Mammary epithelial cell (primary cell): ENCODE results near the gene WASHC1.
"Not testable (repeated sequence)": the region's sequence is repeated elsewhere in the genome, so short reads cannot be mapped to it uniquely, and the experiment has no call there.

Experiments
- CTCF ChIP-seq, 2 donors: IDR thresholded peaks in 1 of 2; conservative IDR thresholded peaks in 1 of 2; 2 replicates each; pipeline ENCODE4 v1.5.1; 2011 to 2012; ENCODE audit warnings: inconsistent platforms in 2 of 2, low read length in 2 of 2, mild to moderate bottlenecking in 2 of 2, control low read depth in 1 of 2, low read depth in 1 of 2; ENCODE audit not compliant: insufficient read depth in 1 of 2; ENCODE audit errors: extremely low read depth in 1 of 2
- EZH2 ChIP-seq: IDR thresholded peaks from 2 replicates; pipeline ENCODE4 v1.6.1; 2012; ENCODE audit warnings: low read length, inconsistent platforms, borderline replicate concordance

GRCh38 chr9:10207-10606 is 19.0 kb downstream of the WASHC1 start:
- TF ChIP-seq CTCF (conservative IDR thresholded peaks at IDR 0.05 in 1 of 2, IDR thresholded peaks at IDR 0.05 in 1 of 2; ENCODE audit: extremely low read depth in 1 of 2, insufficient read depth in 1 of 2, low read depth in 1 of 2, low read length in 2 of 2); EZH2: not testable (repeated sequence)
